Nephron (organoid): ENCODE measurements around the gene QRFP.

ENCODE experiments used
- H3K27ac Mint-ChIP-seq, 3 experiments: 2 replicates each; pipeline ENCODE4 v1.8.0; 2020; ENCODE audit warnings: mixed read lengths in 3 of 3, mild to moderate bottlenecking in 2 of 3, moderate library complexity in 1 of 3
- H3K27me3 Mint-ChIP-seq: 2 replicates; pipeline ENCODE4 v1.8.0; 2021; ENCODE audit warnings: low read depth, mild to moderate bottlenecking, moderate library complexity, mixed read lengths
- H3K36me3 Mint-ChIP-seq: 2 replicates; pipeline ENCODE4 v1.8.0; 2020; ENCODE audit warnings: low read depth, mixed read lengths
- H3K4me1 Mint-ChIP-seq: 2 replicates; pipeline ENCODE4 v1.8.0; 2020; ENCODE audit warnings: mixed read lengths
- H3K4me3 Mint-ChIP-seq, 3 experiments: 2 replicates each; pipeline ENCODE4 v1.8.0; 2020; ENCODE audit warnings: mild to moderate bottlenecking in 3 of 3, mixed read lengths in 3 of 3, moderate library complexity in 2 of 3
- H3K9me3 Mint-ChIP-seq: 2 replicates; pipeline ENCODE4 v1.8.0; 2020; ENCODE audit warnings: mixed read lengths
- TF ChIP-seq, protein P1 (sequence below), 3 experiments: fragments of 200-600 bp; sonication (generic); IDR thresholded peaks; one replicate each; pipeline ENCODE4 v1.5.0; 2021; ENCODE audit warnings: antibody characterized with exemption in 3 of 3; ENCODE audit not compliant: unreplicated experiment in 3 of 3

Gene QRFP

DNA sequence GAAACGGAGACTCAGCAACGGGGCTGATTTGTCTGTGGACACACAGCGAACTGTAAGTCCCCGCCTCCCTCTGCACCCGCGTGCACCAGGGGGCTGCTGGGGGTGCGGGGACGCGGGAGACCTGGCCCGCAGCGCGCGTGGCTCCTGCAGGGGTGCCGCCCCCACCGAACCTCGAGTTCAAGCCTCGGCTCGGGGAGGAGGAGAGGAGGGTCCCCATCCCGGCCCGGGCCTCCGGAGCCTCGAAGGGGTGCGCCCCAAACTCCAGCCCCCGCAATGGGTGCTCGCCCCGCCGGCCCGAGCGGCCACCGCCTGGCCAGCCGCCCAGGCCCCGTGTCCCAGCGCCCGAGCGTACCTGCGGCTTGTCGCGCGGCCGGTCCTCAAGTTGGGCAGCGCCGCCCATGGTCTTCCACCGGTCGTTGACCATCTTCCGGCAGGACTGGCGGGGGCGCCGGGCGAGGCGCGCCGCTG is 41.6 kb upstream of the QRFP start:
- Mint-ChIP-seq H3K27me3 (peaks cover 88% of the 10 kb centered on the region), H3K27ac (no peak overlapping the region), H3K9me3 (no peaks in the 10 kb centered on the region), H3K36me3 (no peaks in the 10 kb centered on the region), H3K4me3 (peak overlapping the region; percentile 69 to 82 (median 73)), H3K4me1 (peaks cover 16% of the 10 kb centered on the region)
- TF ChIP-seq, protein P1, sequence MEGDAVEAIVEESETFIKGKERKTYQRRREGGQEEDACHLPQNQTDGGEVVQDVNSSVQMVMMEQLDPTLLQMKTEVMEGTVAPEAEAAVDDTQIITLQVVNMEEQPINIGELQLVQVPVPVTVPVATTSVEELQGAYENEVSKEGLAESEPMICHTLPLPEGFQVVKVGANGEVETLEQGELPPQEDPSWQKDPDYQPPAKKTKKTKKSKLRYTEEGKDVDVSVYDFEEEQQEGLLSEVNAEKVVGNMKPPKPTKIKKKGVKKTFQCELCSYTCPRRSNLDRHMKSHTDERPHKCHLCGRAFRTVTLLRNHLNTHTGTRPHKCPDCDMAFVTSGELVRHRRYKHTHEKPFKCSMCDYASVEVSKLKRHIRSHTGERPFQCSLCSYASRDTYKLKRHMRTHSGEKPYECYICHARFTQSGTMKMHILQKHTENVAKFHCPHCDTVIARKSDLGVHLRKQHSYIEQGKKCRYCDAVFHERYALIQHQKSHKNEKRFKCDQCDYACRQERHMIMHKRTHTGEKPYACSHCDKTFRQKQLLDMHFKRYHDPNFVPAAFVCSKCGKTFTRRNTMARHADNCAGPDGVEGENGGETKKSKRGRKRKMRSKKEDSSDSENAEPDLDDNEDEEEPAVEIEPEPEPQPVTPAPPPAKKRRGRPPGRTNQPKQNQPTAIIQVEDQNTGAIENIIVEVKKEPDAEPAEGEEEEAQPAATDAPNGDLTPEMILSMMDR (IDR thresholded peaks at IDR 0.05; ENCODE audit: unreplicated experiment in 3 of 3): no peak

DNA sequence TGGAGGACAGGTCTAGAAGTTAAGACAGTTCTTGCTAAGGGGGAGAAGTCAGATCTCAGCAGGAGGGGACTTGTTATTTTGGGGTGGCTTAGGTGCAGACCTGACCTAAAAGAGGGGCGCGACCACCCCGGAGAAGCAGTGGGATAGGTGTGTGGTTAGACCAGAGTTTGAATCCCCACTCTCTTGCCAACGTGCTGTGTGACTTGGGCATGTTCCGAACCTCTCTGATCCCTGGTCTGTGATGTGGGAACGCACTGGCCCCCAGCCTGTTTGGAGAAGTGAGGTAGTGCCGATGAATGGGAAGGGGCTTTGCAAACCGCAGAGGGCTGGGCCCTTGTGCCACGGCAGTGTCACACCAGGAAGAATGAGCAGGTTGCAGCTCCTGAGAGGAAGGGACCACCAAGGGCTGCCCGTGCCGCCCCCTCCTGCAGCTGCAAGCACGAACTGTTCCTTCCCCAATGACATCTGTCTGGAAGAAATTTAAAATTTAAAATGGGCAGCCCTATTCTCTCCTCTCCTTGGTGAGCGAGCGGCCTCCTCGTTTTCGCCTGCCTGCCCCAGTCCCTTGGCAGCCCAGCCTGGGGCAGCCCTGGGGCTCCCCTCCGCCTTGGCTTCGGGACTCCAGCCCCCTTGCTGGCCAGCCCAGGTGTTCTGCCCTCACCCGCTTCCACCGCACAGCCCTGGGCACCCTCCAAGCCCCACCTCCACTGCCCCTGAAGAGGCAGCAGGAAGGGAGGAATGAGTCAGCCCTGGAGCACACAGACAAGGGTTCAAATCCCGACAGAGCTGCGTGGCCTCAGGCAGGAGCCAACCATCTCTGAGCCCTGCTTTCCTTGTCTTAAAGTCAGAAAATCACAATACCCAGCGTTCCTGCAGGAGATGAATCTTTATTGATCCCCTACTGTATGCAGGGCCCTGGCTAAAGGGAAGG is 40.8 kb upstream of the QRFP start:
- H3K27me3 Mint-ChIP-seq: peaks cover 89% of the 10 kb centered on the region
- no peaks in the 10 kb centered on the region for H3K36me3 Mint-ChIP-seq
- H3K4me3 Mint-ChIP-seq: peak overlapping the region; percentile 69 to 87 (median 79)
- TF ChIP-seq, protein P1 (IDR thresholded peaks at IDR 0.05; ENCODE audit: unreplicated experiment in 3 of 3): no peak
- H3K9me3 Mint-ChIP-seq: no peaks in the 10 kb centered on the region
- H3K4me1 Mint-ChIP-seq: peaks cover 20% of the 10 kb centered on the region
- no peak overlapping the region for H3K27ac Mint-ChIP-seq

DNA sequence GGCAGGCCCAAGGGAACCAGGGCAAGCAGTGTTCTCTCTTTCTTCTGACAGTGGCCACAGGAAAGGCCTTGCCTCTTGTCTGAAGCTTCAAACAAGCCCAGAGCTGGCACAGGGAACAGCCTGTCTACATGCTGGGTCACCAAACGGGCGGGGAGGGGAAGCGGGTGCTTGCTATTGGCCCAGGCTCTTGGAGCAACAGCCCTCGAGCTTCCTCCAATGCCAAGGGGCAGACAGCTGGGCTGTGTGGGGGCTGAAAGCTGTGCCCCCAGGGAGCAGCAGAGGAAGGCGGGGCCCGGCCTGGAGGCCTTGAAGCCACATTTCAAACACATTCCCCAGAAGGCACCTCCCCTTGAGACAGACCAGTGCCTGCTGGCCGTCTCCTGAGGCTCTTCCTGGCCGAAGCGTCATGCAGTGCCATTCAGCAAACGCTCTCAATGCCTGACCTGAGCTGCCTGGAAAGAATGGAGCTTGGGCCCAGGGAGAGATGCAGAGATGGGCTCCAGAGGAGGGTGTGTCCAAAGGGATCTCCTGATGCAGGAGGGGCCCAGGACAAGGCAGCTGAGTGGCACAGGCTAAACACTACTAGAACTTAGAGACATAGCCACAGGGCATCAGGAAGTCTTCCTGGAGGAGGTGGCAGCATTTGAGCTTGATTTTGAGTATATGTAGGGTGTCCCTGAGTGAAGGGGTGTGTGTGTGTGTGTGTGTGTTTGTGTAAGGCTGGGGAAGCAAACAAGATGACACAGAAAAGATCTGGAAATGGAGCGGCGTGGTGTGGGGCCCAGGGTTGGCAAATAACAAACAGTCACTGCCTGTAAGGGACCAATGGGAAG is 39.9 kb upstream of the QRFP start:
- H3K9me3 Mint-ChIP-seq: no peaks in the 10 kb centered on the region
- no peak overlapping the region for H3K27ac Mint-ChIP-seq
- TF ChIP-seq, protein P1 (IDR thresholded peaks at IDR 0.05; ENCODE audit: unreplicated experiment in 3 of 3): no peak

DNA sequence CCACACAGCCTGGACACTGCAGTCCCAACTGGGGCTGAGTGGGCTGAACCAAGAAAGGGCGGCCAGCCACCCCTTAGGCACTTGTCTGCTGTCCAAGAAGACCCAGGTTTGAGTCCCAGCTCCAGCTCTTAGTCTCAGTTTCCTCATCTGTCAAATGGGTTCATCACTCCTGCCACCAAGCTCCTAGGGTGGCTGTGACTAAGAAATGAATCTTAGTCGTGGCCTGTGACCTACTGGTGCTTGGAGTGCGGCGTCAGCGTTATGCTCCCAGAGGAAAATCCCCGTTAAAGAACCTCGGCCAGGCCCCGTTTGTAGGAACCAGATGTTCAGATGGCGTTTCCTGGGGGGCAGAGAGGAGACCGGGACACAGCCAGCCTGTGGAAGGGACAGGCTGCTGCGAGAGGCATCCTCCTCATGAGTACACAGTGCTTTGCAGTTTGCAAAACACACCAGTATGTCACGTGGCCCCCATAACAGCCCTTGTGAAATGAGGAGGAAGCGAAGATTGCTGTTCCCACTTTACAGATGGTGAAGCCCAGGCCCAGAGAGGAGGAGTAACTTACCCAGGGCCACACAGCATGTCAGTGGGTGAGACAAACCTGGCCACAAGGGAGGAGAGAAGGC is 39.1 kb upstream of the QRFP start:
- Mint-ChIP-seq H3K36me3 (no peaks in the 10 kb centered on the region), H3K9me3 (no peaks in the 10 kb centered on the region), H3K4me1 (peaks cover 26% of the 10 kb centered on the region), H3K27ac (no peak overlapping the region), H3K27me3 (peaks cover 83% of the 10 kb centered on the region), H3K4me3 (peak overlapping the region in 2 of 3 experiments; percentile 46 to 50)
- TF ChIP-seq, protein P1 (IDR thresholded peaks at IDR 0.05; ENCODE audit: unreplicated experiment in 3 of 3): no peak

More for the DNA sequence above, 39.9 kb upstream of the QRFP start:
- H3K4me1 Mint-ChIP-seq: peaks cover 26% of the 10 kb centered on the region
- H3K27me3 Mint-ChIP-seq: peaks cover 89% of the 10 kb centered on the region
- H3K4me3 Mint-ChIP-seq: peak overlapping the region; percentile 68 to 87 (median 79)
- H3K36me3 Mint-ChIP-seq: no peaks in the 10 kb centered on the region

DNA sequence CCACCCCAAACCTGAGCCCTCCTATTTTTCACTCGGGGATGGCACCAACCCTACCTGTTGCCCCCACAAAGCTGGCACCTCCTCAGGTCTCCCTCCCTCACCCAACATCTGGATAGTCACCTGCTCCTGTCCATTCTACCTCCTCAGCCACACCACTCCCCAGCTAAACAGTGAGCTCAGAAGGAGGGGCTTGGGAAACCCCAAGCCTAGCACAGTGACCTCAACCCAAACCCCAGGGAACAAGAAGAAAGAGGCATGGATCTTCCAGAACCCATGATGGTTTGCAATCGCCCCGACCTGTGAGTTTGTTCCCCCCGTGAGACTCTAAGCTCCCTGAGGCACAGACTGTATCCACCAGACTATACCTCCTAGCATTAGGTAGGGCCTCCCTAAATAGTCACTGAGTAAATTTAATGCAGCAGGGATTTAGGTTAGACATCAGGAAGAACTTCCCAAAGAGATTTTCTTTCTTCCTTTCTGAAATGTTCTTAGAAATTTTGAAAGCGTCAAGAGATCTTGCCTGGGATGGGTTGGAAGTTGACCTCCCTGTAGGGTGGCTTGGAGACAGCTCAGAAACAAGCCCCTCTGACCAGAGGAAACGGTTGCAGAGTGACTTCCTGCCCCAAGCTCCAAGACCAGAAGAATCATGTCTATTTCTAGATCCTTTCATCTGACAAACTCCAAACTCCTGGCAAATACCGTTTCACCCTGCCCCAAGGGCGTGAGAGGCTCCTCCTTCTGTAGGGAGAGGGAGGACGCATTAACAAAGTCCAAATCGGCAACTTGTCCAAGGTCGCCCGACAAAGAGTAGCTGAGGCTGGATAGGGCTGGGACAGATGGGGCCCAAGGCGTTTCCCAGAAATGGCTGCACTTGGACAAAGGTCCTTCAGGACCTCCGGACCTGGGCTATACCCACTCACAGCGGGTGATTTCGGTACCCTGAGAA is 38.4 kb upstream of the QRFP start:
- no peak overlapping the region for H3K4me3 Mint-ChIP-seq
- no peak overlapping the region for H3K27ac Mint-ChIP-seq
- no peaks in the 10 kb centered on the region for H3K36me3 Mint-ChIP-seq
- H3K4me1 Mint-ChIP-seq: peaks cover 26% of the 10 kb centered on the region
- TF ChIP-seq, protein P1 (IDR thresholded peaks at IDR 0.05; ENCODE audit: unreplicated experiment in 3 of 3): no peak
- peaks cover 75% of the 10 kb centered on the region for H3K27me3 Mint-ChIP-seq
- no peaks in the 10 kb centered on the region for H3K9me3 Mint-ChIP-seq
